Brain pericyte (primary cell): ENCODE measurements around the gene DBNL.
"Not testable (repeated sequence)": the region's sequence is repeated elsewhere in the genome, so short reads cannot be mapped to it uniquely, and the experiment has no call there.

Source experiments
- DNase-seq: peaks from one replicate; pipeline ENCODE4 v3.0.0-alpha.2; 2012; ENCODE audit warnings: low read depth, low spot score

DBNL gene

GRCh38 chr7:44044315-44045225 lies at the start of gene DBNL:
DBNL (plus strand) TSS chr7:44044702; CDS start chr7:44044738, 36 bp downstream.
- DNase-seq = peak; percentile 42

- not testable (repeated sequence) for DNase-seq
Measured at GRCh38 chr7:43997532-43997931, 47.0 kb upstream of the DBNL start, which contains the start of gene SPDYE1. SPDYE1 (plus strand) TSS chr7:43997897; CDS start chr7:43999950, 2,053 bp downstream.

- not testable (repeated sequence) for DNase-seq
Measured at GRCh38 chr7:44012081-44012480, 32.4 kb upstream of the DBNL start.

- not testable (repeated sequence) for DNase-seq
Measured at GRCh38 chr7:44015090-44015489, 29.4 kb upstream of the DBNL start.

GRCh38 chr7:44018857-44019807 lies 25.4 kb upstream of the DBNL start:
- DNase-seq = peak; percentile 93

GRCh38 chr7:44019825-44020224 lies 24.7 kb upstream of the DBNL start:
- not testable (repeated sequence) for DNase-seq

- not testable (repeated sequence) for DNase-seq
Measured at GRCh38 chr7:44022069-44022468, 22.4 kb upstream of the DBNL start.

- DNase-seq = not testable (repeated sequence)
Measured at GRCh38 chr7:44022796-44023467, 21.6 kb upstream of the DBNL start.

- not testable (repeated sequence) for DNase-seq
Measured at GRCh38 chr7:44029433-44029832, 15.1 kb upstream of the DBNL start.

- not testable (repeated sequence) for DNase-seq
Measured at GRCh38 chr7:44030029-44030428, 14.5 kb upstream of the DBNL start.

- not testable (repeated sequence) for DNase-seq
Measured at GRCh38 chr7:44031319-44031718, 13.2 kb upstream of the DBNL start.

- not testable (repeated sequence) for DNase-seq
Measured at GRCh38 chr7:44032031-44032430, 12.5 kb upstream of the DBNL start.

GRCh38 chr7:44033971-44034844 lies 10.3 kb upstream of the DBNL start:
- not testable (repeated sequence) for DNase-seq

GRCh38 chr7:44036364-44036763 lies 8.1 kb upstream of the DBNL start:
- DNase-seq = not testable (repeated sequence)

GRCh38 chr7:44037951-44038350 lies 6.6 kb upstream of the DBNL start:
- DNase-seq = not testable (repeated sequence)

GRCh38 chr7:44038553-44038952 lies 5.9 kb upstream of the DBNL start:
- DNase-seq = not testable (repeated sequence)

- not testable (repeated sequence) for DNase-seq
Measured at GRCh38 chr7:44038961-44039558, 5.4 kb upstream of the DBNL start.

GRCh38 chr7:44039800-44040492 lies 4.6 kb upstream of the DBNL start:
- not testable (repeated sequence) for DNase-seq

- not testable (repeated sequence) for DNase-seq
Measured at GRCh38 chr7:44040493-44040891, 4.0 kb upstream of the DBNL start.
